Measurements from ENCODE around the gene ALK.

The ALK gene

GRCh38 chr2:29314816-29315571 is 606.4 kb downstream of the ALK start:
- Mint-ChIP-seq H3K36me3 (ENCODE audit: low read depth) (no peaks in the 10 kb centered on the region), H3K27me3 (peaks cover 38% of the 10 kb centered on the region), H3K4me3 (peak overlapping the region; percentile 50), H3K9me3 (no peaks in the 10 kb centered on the region), H3K27ac (peak overlapping the region; percentile 21), H3K4me1 (ENCODE audit: low read depth) (peaks cover 75% of the 10 kb centered on the region)
- intact Hi-C loops (cut with micrococcal nuclease), result loop anchor here (5.0 kb wide), 1 partner anchor 358 kb away; no protein-coding TSS in a partner anchor

GRCh38 chr2:29311458-29311857 is 609.9 kb downstream of the ALK start:
- intact Hi-C loops (cut with micrococcal nuclease), result no loop called here
- Mint-ChIP-seq H3K4me3 (no peak overlapping the region), H3K27me3 (peaks cover 35% of the 10 kb centered on the region), H3K9me3 (no peaks in the 10 kb centered on the region), H3K36me3 (ENCODE audit: low read depth) (no peaks in the 10 kb centered on the region), H3K4me1 (ENCODE audit: low read depth) (peaks cover 39% of the 10 kb centered on the region), H3K27ac (no peak overlapping the region)

DNA sequence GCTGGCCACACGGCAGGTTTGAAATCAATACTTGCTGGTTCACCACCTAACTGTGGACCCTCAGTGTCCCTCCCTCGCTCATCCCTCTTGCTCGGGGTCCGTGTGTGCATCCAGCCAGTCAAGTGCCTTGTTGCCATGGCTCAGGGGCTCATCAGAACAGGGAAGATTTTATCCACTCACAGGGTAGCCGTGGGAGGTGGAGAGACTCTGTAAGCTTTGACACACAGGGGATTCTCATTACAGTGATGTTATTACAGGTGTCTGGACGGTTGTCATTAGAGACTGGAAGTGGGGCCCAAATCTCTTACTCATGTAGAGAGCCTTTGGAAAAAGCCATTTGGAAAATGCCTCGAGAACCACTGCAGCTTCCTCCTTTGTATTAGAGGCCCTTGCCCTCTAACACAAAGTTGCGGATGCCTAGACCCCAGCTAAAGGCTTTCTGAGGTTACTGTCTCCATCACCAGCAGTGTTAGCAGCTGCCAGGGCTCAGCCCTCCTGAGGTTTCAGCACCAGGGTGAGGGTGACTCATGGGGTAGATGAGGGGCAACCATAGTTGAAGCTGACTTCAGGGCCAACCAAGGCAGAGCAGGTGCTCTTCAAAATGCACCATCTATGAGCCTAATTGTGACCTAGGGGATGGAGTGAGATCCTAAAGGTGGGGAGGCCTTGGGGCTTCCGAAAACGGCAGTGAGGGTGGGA is 610.6 kb downstream of the ALK start:
- no peaks in the 10 kb centered on the region for H3K36me3 Mint-ChIP-seq (ENCODE audit: low read depth)
- no peak overlapping the region for H3K4me3 Mint-ChIP-seq
- H3K4me1 Mint-ChIP-seq (ENCODE audit: low read depth), result peaks cover 36% of the 10 kb centered on the region
- H3K27ac Mint-ChIP-seq, result no peak overlapping the region
- intact Hi-C loops (cut with micrococcal nuclease), result no loop called here
- H3K27me3 Mint-ChIP-seq, result peaks cover 35% of the 10 kb centered on the region
- no peaks in the 10 kb centered on the region for H3K9me3 Mint-ChIP-seq

DNA sequence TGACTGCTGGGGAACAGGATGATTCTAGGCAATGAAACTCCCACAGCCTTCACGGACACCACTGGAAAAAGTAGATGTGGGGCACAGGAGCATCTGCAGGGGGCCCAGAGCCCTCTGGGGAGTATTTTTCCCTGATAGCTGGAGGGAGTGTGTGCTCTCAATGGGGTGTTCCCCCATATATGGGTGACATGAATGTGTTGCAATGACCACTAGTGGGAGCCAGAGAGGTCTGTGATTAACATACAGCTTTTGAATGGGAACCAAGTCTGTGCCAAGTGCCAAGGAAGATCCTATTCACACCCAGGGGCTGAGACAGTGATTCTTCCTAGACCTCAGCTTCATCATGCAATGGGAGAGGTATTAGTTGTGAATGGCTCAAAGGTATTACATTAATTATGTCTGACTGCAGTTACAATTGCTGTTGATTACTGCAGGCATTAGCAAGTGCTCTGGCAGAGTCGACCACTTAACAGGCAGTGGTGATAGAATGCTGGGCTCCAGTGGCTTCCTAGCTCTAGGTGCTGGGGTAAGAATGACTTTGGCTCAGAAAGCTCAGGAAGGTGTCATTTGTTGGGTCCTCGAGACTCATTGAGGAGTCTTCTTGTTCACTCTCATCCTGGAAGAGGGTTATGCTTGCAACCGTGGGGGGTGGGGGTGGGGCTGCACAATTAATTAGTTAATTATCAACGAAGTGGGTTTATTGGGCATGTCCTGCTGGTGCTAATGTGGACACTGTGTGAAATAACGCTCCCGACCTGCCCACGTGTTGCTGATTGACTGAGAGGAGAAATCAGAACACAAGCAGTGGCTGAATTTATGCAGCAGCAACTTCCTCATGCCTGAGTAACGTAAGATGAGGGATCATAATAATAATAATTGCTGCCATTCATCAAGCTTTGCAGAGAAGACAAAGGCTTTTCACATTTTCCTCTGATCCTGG is 612.0 kb downstream of the ALK start:
- Mint-ChIP-seq H3K4me3 (no peak overlapping the region), H3K27me3 (peaks cover 35% of the 10 kb centered on the region), H3K27ac (no peak overlapping the region), H3K9me3 (no peaks in the 10 kb centered on the region), H3K4me1 (ENCODE audit: low read depth) (peaks cover 22% of the 10 kb centered on the region), H3K36me3 (ENCODE audit: low read depth) (no peaks in the 10 kb centered on the region)
- intact Hi-C loops (cut with micrococcal nuclease), result loop anchor here (1.0 kb wide), 2 partner anchors 21 to 532 kb away; no protein-coding TSS in a partner anchor

- Mint-ChIP-seq H3K27ac (no peak overlapping the region), H3K4me3 (no peak overlapping the region), H3K9me3 (no peaks in the 10 kb centered on the region), H3K27me3 (peaks cover 26% of the 10 kb centered on the region), H3K4me1 (ENCODE audit: low read depth) (peaks cover 12% of the 10 kb centered on the region), H3K36me3 (ENCODE audit: low read depth) (no peaks in the 10 kb centered on the region)
- intact Hi-C loops (cut with micrococcal nuclease), result no loop called here
These were observed 613.0 kb downstream of the ALK start for GRCh38 chr2:29308366-29308765.

GRCh38 chr2:29307519-29307918 is 613.9 kb downstream of the ALK start:
- Mint-ChIP-seq H3K36me3 (ENCODE audit: low read depth) (no peaks in the 10 kb centered on the region), H3K4me3 (no peak overlapping the region), H3K27ac (no peak overlapping the region), H3K9me3 (no peaks in the 10 kb centered on the region), H3K4me1 (ENCODE audit: low read depth) (peaks cover 8% of the 10 kb centered on the region), H3K27me3 (peaks cover 23% of the 10 kb centered on the region)
- intact Hi-C loops (cut with micrococcal nuclease), result no loop called here

- peaks cover 10% of the 10 kb centered on the region for H3K27me3 Mint-ChIP-seq
- no peaks in the 10 kb centered on the region for H3K9me3 Mint-ChIP-seq
- intact Hi-C loops (cut with micrococcal nuclease), result no loop called here
- H3K27ac Mint-ChIP-seq, result no peak overlapping the region
- no peak overlapping the region for H3K4me3 Mint-ChIP-seq
- H3K36me3 Mint-ChIP-seq (ENCODE audit: low read depth), result no peaks in the 10 kb centered on the region
- H3K4me1 Mint-ChIP-seq (ENCODE audit: low read depth), result no peaks in the 10 kb centered on the region
These were observed 615.6 kb downstream of the ALK start for GRCh38 chr2:29305762-29306161.

DNA sequence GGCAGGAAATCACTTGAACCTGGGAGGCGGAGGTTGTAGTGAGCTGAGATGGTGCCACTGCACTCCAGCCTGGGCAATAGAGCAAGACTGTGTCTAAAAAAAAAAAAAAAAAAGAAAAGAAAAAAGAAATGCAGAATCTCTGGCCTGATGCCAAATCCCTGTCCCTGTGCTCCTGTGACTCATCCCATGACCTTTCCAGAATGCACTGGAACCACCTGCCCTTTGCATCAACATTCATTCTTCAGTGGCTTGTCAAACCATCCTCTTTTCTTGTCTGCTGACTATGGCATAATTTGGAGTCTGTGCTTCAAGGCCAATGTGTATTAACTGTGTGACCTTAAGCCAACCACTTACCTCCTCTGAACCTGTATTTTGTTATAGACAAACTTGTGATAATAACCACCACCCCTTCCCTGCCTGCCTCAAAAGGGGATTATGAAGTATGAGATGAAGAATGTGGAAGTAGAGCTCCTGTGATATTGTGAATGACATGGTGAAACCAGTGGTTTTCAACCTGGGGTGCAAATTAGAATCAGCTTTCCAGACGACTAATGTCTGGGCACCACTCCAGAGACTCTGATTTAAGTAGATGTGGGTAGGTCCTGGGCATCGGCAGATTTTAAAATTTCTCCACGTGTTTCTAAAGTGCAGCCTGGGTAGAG is 616.9 kb downstream of the ALK start:
- intact Hi-C loops (cut with micrococcal nuclease), result no loop called here
- Mint-ChIP-seq H3K27me3 (peaks cover 9% of the 10 kb centered on the region), H3K4me1 (ENCODE audit: low read depth) (no peaks in the 10 kb centered on the region), H3K4me3 (no peak overlapping the region), H3K27ac (no peak overlapping the region), H3K36me3 (ENCODE audit: low read depth) (no peaks in the 10 kb centered on the region), H3K9me3 (no peaks in the 10 kb centered on the region)

DNA sequence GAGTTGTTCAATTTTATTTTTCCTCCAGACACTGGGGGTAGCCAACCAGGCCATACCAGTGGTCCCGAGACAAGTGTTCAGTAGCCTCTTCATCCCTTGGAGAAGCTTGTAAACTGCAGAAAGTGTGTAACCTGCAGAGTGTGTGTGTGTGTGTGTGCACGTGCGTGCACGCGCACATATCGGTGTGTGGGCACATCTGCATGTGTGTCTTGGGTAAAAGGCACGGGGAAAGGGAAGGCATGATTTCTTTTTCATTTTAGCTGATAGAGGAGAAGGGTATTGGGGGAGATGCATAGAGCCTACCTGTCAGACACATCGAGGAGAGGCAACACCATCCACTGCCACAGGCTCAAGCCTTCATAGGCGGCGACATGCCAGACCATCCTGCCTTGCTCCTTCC is 624.8 kb downstream of the ALK start:
- H3K36me3 Mint-ChIP-seq (ENCODE audit: low read depth), result no peaks in the 10 kb centered on the region
- no peak overlapping the region for H3K4me3 Mint-ChIP-seq
- H3K27me3 Mint-ChIP-seq, result peaks cover 23% of the 10 kb centered on the region
- no peaks in the 10 kb centered on the region for H3K4me1 Mint-ChIP-seq (ENCODE audit: low read depth)
- no peak overlapping the region for H3K27ac Mint-ChIP-seq
- intact Hi-C loops (cut with micrococcal nuclease), result loop anchor here (5.0 kb wide), 1 partner anchor 626 kb away; the partner anchor contains the start of gene ALK
- no peaks in the 10 kb centered on the region for H3K9me3 Mint-ChIP-seq

GRCh38 chr2:29295845-29296244 is 625.5 kb downstream of the ALK start:
- intact Hi-C loops (cut with micrococcal nuclease), result loop anchor here (5.0 kb wide), 1 partner anchor 626 kb away; the partner anchor contains the start of gene ALK
- peaks cover 21% of the 10 kb centered on the region for H3K27me3 Mint-ChIP-seq
- H3K36me3 Mint-ChIP-seq (ENCODE audit: low read depth), result no peaks in the 10 kb centered on the region
- H3K4me1 Mint-ChIP-seq (ENCODE audit: low read depth), result no peaks in the 10 kb centered on the region
- no peak overlapping the region for H3K4me3 Mint-ChIP-seq
- no peaks in the 10 kb centered on the region for H3K9me3 Mint-ChIP-seq
- H3K27ac Mint-ChIP-seq, result no peak overlapping the region

- Mint-ChIP-seq H3K9me3 (no peaks in the 10 kb centered on the region), H3K27me3 (peaks cover 21% of the 10 kb centered on the region), H3K4me1 (ENCODE audit: low read depth) (no peaks in the 10 kb centered on the region), H3K36me3 (ENCODE audit: low read depth) (no peaks in the 10 kb centered on the region), H3K4me3 (no peak overlapping the region), H3K27ac (no peak overlapping the region)
- intact Hi-C loops (cut with micrococcal nuclease), result no loop called here
These were observed 627.5 kb downstream of the ALK start for GRCh38 chr2:29293830-29294438.

- intact Hi-C loops (cut with micrococcal nuclease), result no loop called here
- Mint-ChIP-seq H3K4me1 (ENCODE audit: low read depth) (no peaks in the 10 kb centered on the region), H3K27ac (no peak overlapping the region), H3K9me3 (no peaks in the 10 kb centered on the region), H3K36me3 (ENCODE audit: low read depth) (no peaks in the 10 kb centered on the region), H3K27me3 (peaks cover 16% of the 10 kb centered on the region), H3K4me3 (no peak overlapping the region)
These were observed 630.9 kb downstream of the ALK start for GRCh38 chr2:29290293-29291047.
